Psoas muscle (tissue), 8 donors: ENCODE data around the gene TENT5D. TPM values are rescaled to one million over a fixed set of nuclear protein-coding genes. Genes with fewer than 3 reads are reported as not detected.
"Not testable (repeated sequence)": the region's sequence is repeated elsewhere in the genome, so short reads cannot be mapped to it uniquely, and the experiment has no call there.

Source experiments
- ATAC-seq, 4 donors: fragments of 200-7000 bp; cut with Tn5 transposase; one replicate each; pipeline ENCODE4 v1.9.1; 2020; ENCODE audit warnings: moderate library complexity in 3 of 4, mild to moderate bottlenecking in 2 of 4
- DNase-seq, 2 donors: peaks; one replicate each; pipeline ENCODE4 v3.0.0-alpha.2; 2020
- H3K27ac ChIP-seq: fragments of 200-600 bp; one replicate; pipeline ENCODE4 v1.8.0; 2022
- H3K27me3 ChIP-seq, 3 donors: fragments of 200-600 bp in 1 of 3; one replicate each; pipeline versions ENCODE4 v1.6.1 to v1.8.0; 2013 to 2022; ENCODE audit warnings: low read length in 2 of 3, mild to moderate bottlenecking in 2 of 3, moderate library complexity in 1 of 3; ENCODE audit not compliant: insufficient read depth in 3 of 3
- H3K36me3 ChIP-seq, 2 donors: fragments of 200-600 bp in 1 of 2; one replicate each; pipeline versions ENCODE4 v1.6.1 to v1.8.0; 2013 to 2022; ENCODE audit warnings: low read depth in 1 of 2, mild to moderate bottlenecking in 1 of 2, moderate library complexity in 1 of 2; ENCODE audit not compliant: insufficient read depth in 1 of 2
- H3K4me1 ChIP-seq: fragments of 200-600 bp; one replicate; pipeline ENCODE4 v1.8.0; 2022
- H3K4me3 ChIP-seq: fragments of 200-600 bp; one replicate; pipeline ENCODE4 v1.8.0; 2022; ENCODE audit warnings: mild to moderate bottlenecking
- H3K9me3 ChIP-seq: fragments of 200-600 bp; one replicate; pipeline ENCODE4 v1.8.0; 2022
- CTCF ChIP-seq: fragments of 200-600 bp; IDR thresholded peaks from one replicate; pipeline ENCODE4 v1.8.0; 2022; ENCODE audit warnings: antibody characterized with exemption
- WGBS, 3 donors: extraction: QIAGEN DNeasy Blood & Tissue Kit; methylation state at CpG; one replicate each; pipeline versions ENCODE4 v1.1.6 to v1.1.7; 2013; 5-methylcytosine and 5-hydroxymethylcytosine counted together
- intact Hi-C, 2 donors: fragments of 100-400 bp; cut with DNase I; formaldehyde crosslinking; loops; one replicate each; pipeline versions ENCODE4 v1.11.0 to v1.14.2; 2022
- long read RNA-seq, 2 donors: library from polyadenylated mRNA; unstranded; transcript quantifications; one replicate each; pipeline ENCODE4 v2.0.0, GENCODE V29; 2021
- polyA plus RNA-seq, 3 donors: library from polyadenylated mRNA; stranded (reverse); fragments of 200-250 nt; gene quantifications; one replicate each; pipeline ENCODE4 v1.2.3, GENCODE V29; 2013
- total RNA-seq, 4 donors: library from RNA; stranded (reverse); fragmentation: NEBNext Ultra II Directional in 2 of 4; extraction: Animal tissue kit (Norgen Biotek cat#: 25700) in 2 of 4; gene quantifications; one replicate each; pipeline versions ENCODE4 v1.2.1 to v1.2.4, GENCODE V29; 2021 to 2023
- donor health status: healthy with polysubstance abuse.
- donor health status: DM: no; HTN: no; CAD: no; lungs with moderate emphysema.
- donor health status: Bipolar disorder and iron deficiency.
- donor health status: healthy.
- donor health status: DM: yes; HTN: yes; CAD: no.
- donor health status: DM: no; HTN: no; CAD: no.
- donor health status: DM: no; HTN: no; CAD: no.
- donor health status: DM: yes; HTN: yes; CAD: no.

The TENT5D gene
- total RNA-seq (not detected), polyA plus RNA-seq (not detected)
- long read RNA-seq, donor 1: 0 reads
- long read RNA-seq, donor 2: 0 reads

- Histone ChIP-seq H3K4me3 (no peak within 1 kb of the TSS), H3K4me1 (no peaks in the 10 kb centered on the region), H3K9me3 (peaks cover 3% of the 10 kb centered on the region), H3K27me3 (no peaks in the 10 kb centered on the region), H3K36me3 (no peaks in the 10 kb centered on the region), H3K27ac (no peak within 1 kb of the TSS)
- DNase-seq: no peak
- no peak for ATAC-seq
- intact Hi-C loops: no loop called here
- TF ChIP-seq CTCF: no peak
Measured at GRCh38 chrX:80420147-80420546, at the start of gene TENT5D. TENT5D (plus strand) TSS chrX:80420447; CDS start chrX:80442540, 22,093 bp downstream.

- H3K4me3 ChIP-seq, H3K27me3 ChIP-seq, DNase-seq, H3K9me3 ChIP-seq, H3K36me3 ChIP-seq, H3K4me1 ChIP-seq, intact Hi-C loops, ATAC-seq, H3K27ac ChIP-seq: not testable (repeated sequence)
- 50% methylated on average over 1 of the region's 1 CpG; no CpG with 5 or more reads in 1 of the 3 donors for WGBS, 3 donors
Measured at GRCh38 chrX:80385651-80386050, 34.6 kb upstream of the TENT5D start.

- TF ChIP-seq CTCF: no peak
- H3K27ac ChIP-seq: no peak overlapping the region
- H3K36me3 ChIP-seq: no peaks in the 10 kb centered on the region
- 61 to 74% (median 73%) methylated on average over 1 of the region's 1 CpG for WGBS, 3 donors
- H3K4me1 ChIP-seq: no peaks in the 10 kb centered on the region
- intact Hi-C loops: no loop called here
- DNase-seq (no peak), ATAC-seq (no peak)
- no peaks in the 10 kb centered on the region for H3K9me3 ChIP-seq
- H3K4me3 ChIP-seq: no peak overlapping the region
- no peaks in the 10 kb centered on the region for H3K27me3 ChIP-seq
Measured at GRCh38 chrX:80388206-80388605, 32.0 kb upstream of the TENT5D start.

- DNase-seq: no peak
- H3K4me3 ChIP-seq: no peak overlapping the region
- no peaks in the 10 kb centered on the region for H3K4me1 ChIP-seq
- intact Hi-C loops: no loop called here
- TF ChIP-seq CTCF: no peak
- H3K9me3 ChIP-seq: peaks cover 3% of the 10 kb centered on the region
- no peaks in the 10 kb centered on the region for H3K36me3 ChIP-seq
- ATAC-seq: no peak
- 55 to 66% (median 66%) methylated on average over 5 to 6 of the region's 6 CpGs for WGBS, 3 donors
- H3K27me3 ChIP-seq: no peaks in the 10 kb centered on the region
- no peak overlapping the region for H3K27ac ChIP-seq
Measured at GRCh38 chrX:80412042-80412441, 8.2 kb upstream of the TENT5D start.

- H3K4me1 ChIP-seq: no peaks in the 10 kb centered on the region
- no peak overlapping the region for H3K27ac ChIP-seq
- no peaks in the 10 kb centered on the region for H3K27me3 ChIP-seq
- no peak for DNase-seq
- TF ChIP-seq CTCF: no peak
- H3K9me3 ChIP-seq: no peaks in the 10 kb centered on the region
- H3K36me3 ChIP-seq: no peaks in the 10 kb centered on the region
- no peak overlapping the region for H3K4me3 ChIP-seq
- intact Hi-C loops: no loop called here
- no peak for ATAC-seq
- 47 to 58% (median 51%) methylated on average over 3 of the region's 3 CpGs for WGBS, 3 donors
Measured at GRCh38 chrX:80423000-80423399, 2.8 kb downstream of the TENT5D start.
